ENCODE results near the gene NUMB.
"Not testable (repeated sequence)": the region's sequence is repeated elsewhere in the genome, so short reads cannot be mapped to it uniquely, and the experiment has no call there.

NUMB gene

DNA sequence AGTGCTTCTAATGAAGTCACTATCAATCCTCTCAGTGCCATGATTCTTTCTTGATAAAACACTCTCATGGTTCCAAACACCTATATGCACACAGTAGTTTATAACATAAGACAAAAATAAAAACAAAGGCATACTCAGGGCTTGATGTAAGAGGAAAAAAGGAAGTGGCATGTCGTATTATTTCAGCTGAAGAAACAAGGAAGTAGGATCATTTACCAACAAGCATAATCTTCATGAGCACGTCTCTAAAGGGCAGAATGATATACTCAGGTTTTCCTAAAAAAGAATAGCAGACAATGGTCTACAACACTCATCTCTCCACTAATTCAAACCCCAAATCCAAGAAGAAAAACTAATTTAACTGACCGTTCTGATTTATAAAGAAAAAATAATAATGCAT is 33.9 kb downstream of the NUMB start:
- H3K4me3 ChIP-seq (ENCODE audit: low read length in 2 of 2) = peak overlapping the region in 1 of 2 donors; percentile 39
- no peaks in the 10 kb centered on the region for H3K27me3 ChIP-seq (ENCODE audit: control insufficient read depth in 2 of 2, insufficient read depth in 2 of 2, low read length in 2 of 2)
- no peaks in the 10 kb centered on the region for H3K9me3 ChIP-seq (ENCODE audit: control insufficient read depth in 2 of 2, low read length in 2 of 2)
- peaks cover 15% of the 10 kb centered on the region in 2 donors for H3K4me1 ChIP-seq (ENCODE audit: control insufficient read depth in 2 of 2, insufficient read depth in 2 of 2, low read length in 2 of 2)
- no peak overlapping the region for H3K9ac ChIP-seq (ENCODE audit: low read depth in 1 of 2, low read length in 2 of 2)
- peaks cover 4 to 9% of the 10 kb centered on the region in 2 donors for H3K36me3 ChIP-seq (ENCODE audit: control insufficient read depth in 2 of 2, insufficient read depth in 2 of 2, low read length in 2 of 2)
- peak overlapping the region; percentile 19 to 29 for H3K27ac ChIP-seq (ENCODE audit: low read depth in 2 of 2, low read length in 2 of 2)

DNA sequence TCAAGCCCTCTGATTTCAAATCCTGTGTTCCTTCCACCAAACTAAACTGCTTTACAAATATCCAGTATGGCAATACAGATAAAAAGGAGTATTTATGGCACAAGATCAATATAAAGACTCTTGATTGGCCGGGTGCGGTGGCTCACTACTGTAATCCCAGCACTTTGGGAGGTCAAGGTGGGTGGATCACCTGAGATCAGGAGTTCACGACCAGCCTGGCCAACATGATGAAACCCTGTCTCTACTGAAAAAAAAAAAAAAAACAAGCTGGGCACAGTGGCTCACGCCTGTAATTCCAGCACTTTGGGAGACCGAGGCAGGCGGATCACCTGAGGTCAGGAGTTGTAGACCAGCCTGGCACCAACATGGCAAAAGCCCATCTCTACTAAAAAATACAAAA is 35.3 kb downstream of the NUMB start:
- H3K36me3 ChIP-seq (ENCODE audit: control insufficient read depth in 2 of 2, insufficient read depth in 2 of 2, low read length in 2 of 2); H3K27ac ChIP-seq (ENCODE audit: low read depth in 2 of 2, low read length in 2 of 2); H3K9me3 ChIP-seq (ENCODE audit: control insufficient read depth in 2 of 2, low read length in 2 of 2); H3K9ac ChIP-seq (ENCODE audit: low read depth in 1 of 2, low read length in 2 of 2); H3K27me3 ChIP-seq (ENCODE audit: control insufficient read depth in 2 of 2, insufficient read depth in 2 of 2, low read length in 2 of 2); H3K4me3 ChIP-seq (ENCODE audit: low read length in 2 of 2): not testable (repeated sequence)
- H3K4me1 ChIP-seq (ENCODE audit: control insufficient read depth in 2 of 2, insufficient read depth in 2 of 2, low read length in 2 of 2) = peaks cover 10 to 12% of the 10 kb centered on the region in 2 donors

DNA sequence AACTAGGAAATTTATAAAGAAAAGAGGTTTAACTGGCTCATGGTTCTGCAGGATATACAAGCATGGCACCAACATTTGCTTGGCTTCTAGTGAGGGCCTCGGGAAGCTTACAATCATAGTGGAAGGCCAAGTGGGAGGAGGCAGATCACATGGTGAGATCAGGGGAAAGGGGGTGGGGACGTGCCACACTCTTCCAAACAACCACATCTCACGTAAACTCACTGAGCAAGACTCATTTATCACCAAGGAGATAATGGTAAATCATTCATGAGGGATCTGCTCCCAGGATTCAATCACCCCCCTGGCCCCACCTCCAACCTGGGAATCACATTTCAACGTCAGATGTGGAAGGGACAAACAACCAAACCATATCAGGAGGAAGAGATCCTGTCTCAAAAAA is 35.8 kb downstream of the NUMB start:
- H3K27ac ChIP-seq (ENCODE audit: low read depth in 2 of 2, low read length in 2 of 2) = no peak overlapping the region
- H3K27me3 ChIP-seq (ENCODE audit: control insufficient read depth in 2 of 2, insufficient read depth in 2 of 2, low read length in 2 of 2) = no peaks in the 10 kb centered on the region
- no peak overlapping the region for H3K9ac ChIP-seq (ENCODE audit: low read depth in 1 of 2, low read length in 2 of 2)
- H3K4me3 ChIP-seq (ENCODE audit: low read length in 2 of 2) = no peak overlapping the region
- H3K4me1 ChIP-seq (ENCODE audit: control insufficient read depth in 2 of 2, insufficient read depth in 2 of 2, low read length in 2 of 2) = peaks cover 10 to 12% of the 10 kb centered on the region in 2 donors
- H3K36me3 ChIP-seq (ENCODE audit: control insufficient read depth in 2 of 2, insufficient read depth in 2 of 2, low read length in 2 of 2) = peaks cover 4 to 9% of the 10 kb centered on the region in 2 donors
- no peaks in the 10 kb centered on the region for H3K9me3 ChIP-seq (ENCODE audit: control insufficient read depth in 2 of 2, low read length in 2 of 2)

DNA sequence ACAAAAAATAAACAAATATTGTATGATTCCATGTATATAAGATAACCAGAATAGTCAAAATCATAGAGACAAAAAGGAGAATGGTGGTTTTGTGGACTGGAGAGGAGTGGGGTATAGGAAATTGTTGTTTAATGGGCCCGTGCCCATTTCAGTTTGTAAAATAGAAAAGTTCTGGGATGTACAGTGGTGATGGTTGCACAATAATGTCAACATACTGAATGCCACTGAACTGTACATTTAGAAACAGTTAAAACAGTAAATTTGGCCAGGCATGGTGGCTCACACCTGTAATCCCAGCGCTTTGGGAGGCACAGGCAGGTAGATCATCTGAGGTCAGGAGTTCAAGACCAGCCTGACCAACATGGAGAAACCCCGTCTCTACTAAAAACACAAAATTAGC is 40.1 kb downstream of the NUMB start:
- H3K9me3 ChIP-seq (ENCODE audit: control insufficient read depth in 2 of 2, low read length in 2 of 2) = no peaks in the 10 kb centered on the region
- peaks cover 7 to 10% of the 10 kb centered on the region in 2 donors for H3K4me1 ChIP-seq (ENCODE audit: control insufficient read depth in 2 of 2, insufficient read depth in 2 of 2, low read length in 2 of 2)
- H3K4me3 ChIP-seq (ENCODE audit: low read length in 2 of 2) = no peak overlapping the region
- no peaks in the 10 kb centered on the region for H3K27me3 ChIP-seq (ENCODE audit: control insufficient read depth in 2 of 2, insufficient read depth in 2 of 2, low read length in 2 of 2)
- H3K27ac ChIP-seq (ENCODE audit: low read depth in 2 of 2, low read length in 2 of 2) = no peak overlapping the region
- peaks cover 9 to 11% of the 10 kb centered on the region in 2 donors for H3K36me3 ChIP-seq (ENCODE audit: control insufficient read depth in 2 of 2, insufficient read depth in 2 of 2, low read length in 2 of 2)
- no peak overlapping the region for H3K9ac ChIP-seq (ENCODE audit: low read depth in 1 of 2, low read length in 2 of 2)

DNA sequence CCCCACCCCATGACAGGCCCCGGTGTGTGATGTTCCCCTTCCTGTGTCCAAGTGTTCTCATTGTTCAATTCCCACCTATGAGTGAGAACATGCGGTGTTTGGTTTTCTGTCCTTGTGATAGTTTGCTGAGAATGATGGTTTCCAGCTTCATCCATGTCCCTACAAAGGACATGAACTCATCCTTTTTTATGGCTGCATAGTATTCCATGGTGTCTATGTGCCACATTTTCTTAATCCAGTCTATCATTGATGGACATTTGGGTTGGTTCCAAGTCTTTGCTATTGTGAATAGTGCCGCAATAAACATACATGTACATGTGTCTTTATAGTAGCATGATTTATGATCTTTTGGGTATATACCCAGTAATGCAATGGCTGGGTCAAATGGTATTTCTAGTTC is 52.1 kb downstream of the NUMB start:
- not testable (repeated sequence) for H3K27ac ChIP-seq (ENCODE audit: low read depth in 2 of 2, low read length in 2 of 2); H3K4me1 ChIP-seq (ENCODE audit: control insufficient read depth in 2 of 2, insufficient read depth in 2 of 2, low read length in 2 of 2); H3K4me3 ChIP-seq (ENCODE audit: low read length in 2 of 2); H3K9me3 ChIP-seq (ENCODE audit: control insufficient read depth in 2 of 2, low read length in 2 of 2); H3K27me3 ChIP-seq (ENCODE audit: control insufficient read depth in 2 of 2, insufficient read depth in 2 of 2, low read length in 2 of 2); H3K9ac ChIP-seq (ENCODE audit: low read depth in 1 of 2, low read length in 2 of 2)
- H3K36me3 ChIP-seq (ENCODE audit: control insufficient read depth in 2 of 2, insufficient read depth in 2 of 2, low read length in 2 of 2) = peaks cover 10 to 13% of the 10 kb centered on the region in 2 donors

DNA sequence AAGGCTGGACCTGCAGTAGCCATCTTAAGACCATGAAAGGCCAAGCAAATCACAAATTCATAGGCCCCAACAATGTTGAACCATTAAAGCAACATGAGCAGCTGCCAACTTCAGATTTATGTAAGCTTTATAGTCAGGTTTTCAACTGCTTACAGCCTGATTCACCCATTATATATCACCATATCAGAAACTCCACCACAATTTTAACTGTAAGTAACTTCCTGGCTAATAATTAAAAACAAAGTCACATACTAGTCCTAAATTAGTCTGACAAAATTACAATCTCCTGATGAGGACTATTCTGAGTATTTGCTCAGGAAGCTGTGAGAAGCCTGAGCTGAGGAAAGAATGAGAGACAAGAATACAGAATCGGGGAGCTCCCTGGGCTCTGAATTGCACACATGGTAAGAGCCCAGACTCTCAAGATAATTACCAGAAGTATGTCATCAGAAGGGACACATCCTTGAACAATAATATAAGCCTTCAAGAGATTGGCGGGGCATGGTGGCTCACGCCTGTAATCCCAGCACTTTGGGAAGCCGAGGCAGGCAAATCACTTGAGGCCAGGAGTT is 55.1 kb downstream of the NUMB start:
- Histone ChIP-seq H3K9ac (ENCODE audit: low read depth in 1 of 2, low read length in 2 of 2) (no peak overlapping the region), H3K27me3 (ENCODE audit: control insufficient read depth in 2 of 2, insufficient read depth in 2 of 2, low read length in 2 of 2) (no peaks in the 10 kb centered on the region), H3K36me3 (ENCODE audit: control insufficient read depth in 2 of 2, insufficient read depth in 2 of 2, low read length in 2 of 2) (peaks cover 3 to 7% of the 10 kb centered on the region in 2 donors), H3K9me3 (ENCODE audit: control insufficient read depth in 2 of 2, low read length in 2 of 2) (no peaks in the 10 kb centered on the region), H3K4me1 (ENCODE audit: control insufficient read depth in 2 of 2, insufficient read depth in 2 of 2, low read length in 2 of 2) (peaks cover 0 to 4% of the 10 kb centered on the region in 2 donors), H3K27ac (ENCODE audit: low read depth in 2 of 2, low read length in 2 of 2) (peak overlapping the region in 1 of 2 donors; percentile 11), H3K4me3 (ENCODE audit: low read length in 2 of 2) (no peak overlapping the region)

DNA sequence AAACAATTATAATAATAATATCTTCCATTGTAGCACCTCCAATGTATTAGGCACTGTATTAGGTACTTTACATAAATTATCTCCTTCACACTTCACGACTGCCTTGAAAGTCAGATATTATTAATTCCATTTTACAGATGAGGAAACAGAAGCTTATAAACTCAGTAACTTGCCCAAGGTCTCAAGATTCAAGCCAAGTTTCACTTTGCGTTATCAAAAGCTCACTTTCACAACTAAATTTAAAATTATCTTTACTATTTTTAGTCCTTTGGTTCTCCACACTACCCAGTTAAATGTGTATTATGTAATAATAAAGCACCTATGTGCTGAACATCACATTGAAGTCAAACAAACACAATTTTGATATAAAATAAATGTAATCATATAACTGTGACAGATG is 55.8 kb downstream of the NUMB start:
- Histone ChIP-seq H3K4me3 (ENCODE audit: low read length in 2 of 2) (no peak overlapping the region), H3K9me3 (ENCODE audit: control insufficient read depth in 2 of 2, low read length in 2 of 2) (no peaks in the 10 kb centered on the region), H3K36me3 (ENCODE audit: control insufficient read depth in 2 of 2, insufficient read depth in 2 of 2, low read length in 2 of 2) (peaks cover 3 to 7% of the 10 kb centered on the region in 2 donors), H3K27me3 (ENCODE audit: control insufficient read depth in 2 of 2, insufficient read depth in 2 of 2, low read length in 2 of 2) (no peaks in the 10 kb centered on the region), H3K9ac (ENCODE audit: low read depth in 1 of 2, low read length in 2 of 2) (no peak overlapping the region), H3K27ac (ENCODE audit: low read depth in 2 of 2, low read length in 2 of 2) (peak overlapping the region in 1 of 2 donors; percentile 11), H3K4me1 (ENCODE audit: control insufficient read depth in 2 of 2, insufficient read depth in 2 of 2, low read length in 2 of 2) (peaks cover 0 to 4% of the 10 kb centered on the region in 2 donors)

DNA sequence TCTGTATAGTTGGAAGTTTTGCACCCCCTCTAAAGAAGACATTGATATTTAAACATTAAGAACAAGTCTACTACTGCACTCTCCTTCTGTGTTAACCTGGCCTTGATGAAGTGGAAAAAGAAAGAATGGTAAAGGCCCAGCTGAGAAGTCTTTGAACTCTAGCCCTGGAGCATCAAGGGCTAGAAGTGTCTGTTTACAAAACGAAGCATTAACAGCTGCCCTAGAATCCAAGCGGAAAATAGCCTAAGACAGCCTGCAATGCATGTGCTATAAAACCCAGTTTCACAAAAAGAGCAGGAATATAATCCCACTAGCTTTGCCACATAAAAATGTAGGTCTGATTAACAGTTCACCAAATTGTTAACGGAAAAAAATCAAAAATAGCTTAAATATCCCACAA is 60.5 kb downstream of the NUMB start:
- peaks cover 0 to 4% of the 10 kb centered on the region in 2 donors for H3K36me3 ChIP-seq (ENCODE audit: control insufficient read depth in 2 of 2, insufficient read depth in 2 of 2, low read length in 2 of 2)
- no peak overlapping the region for H3K27ac ChIP-seq (ENCODE audit: low read depth in 2 of 2, low read length in 2 of 2)
- peaks cover 0 to 1% of the 10 kb centered on the region in 2 donors for H3K4me1 ChIP-seq (ENCODE audit: control insufficient read depth in 2 of 2, insufficient read depth in 2 of 2, low read length in 2 of 2)
- no peaks in the 10 kb centered on the region for H3K9me3 ChIP-seq (ENCODE audit: control insufficient read depth in 2 of 2, low read length in 2 of 2)
- H3K27me3 ChIP-seq (ENCODE audit: control insufficient read depth in 2 of 2, insufficient read depth in 2 of 2, low read length in 2 of 2) = no peaks in the 10 kb centered on the region
- H3K4me3 ChIP-seq (ENCODE audit: low read length in 2 of 2) = no peak overlapping the region
- H3K9ac ChIP-seq (ENCODE audit: low read depth in 1 of 2, low read length in 2 of 2) = no peak overlapping the region

DNA sequence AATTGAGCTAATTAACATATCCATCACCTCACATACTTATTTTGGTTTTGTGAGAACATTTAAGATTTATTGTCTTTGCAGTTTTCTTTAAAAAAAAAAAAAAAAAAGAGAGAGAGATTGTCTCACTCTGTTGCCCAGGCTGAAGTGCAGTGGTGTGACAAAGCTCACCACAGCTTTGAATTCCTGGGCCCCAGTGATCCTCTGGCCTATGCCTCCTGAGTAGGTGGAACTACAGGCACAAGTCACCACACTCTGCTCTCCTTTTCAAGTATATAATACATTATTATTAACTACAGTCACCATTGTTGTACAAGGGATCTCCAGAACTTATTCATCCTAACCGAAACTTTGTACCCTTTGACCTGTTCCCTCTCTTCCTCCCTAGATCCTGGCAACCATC is 64.0 kb downstream of the NUMB start:
- no peaks in the 10 kb centered on the region for H3K27me3 ChIP-seq (ENCODE audit: control insufficient read depth in 2 of 2, insufficient read depth in 2 of 2, low read length in 2 of 2)
- no peaks in the 10 kb centered on the region for H3K9me3 ChIP-seq (ENCODE audit: control insufficient read depth in 2 of 2, low read length in 2 of 2)
- no peaks in the 10 kb centered on the region for H3K36me3 ChIP-seq (ENCODE audit: control insufficient read depth in 2 of 2, insufficient read depth in 2 of 2, low read length in 2 of 2)
- no peaks in the 10 kb centered on the region for H3K4me1 ChIP-seq (ENCODE audit: control insufficient read depth in 2 of 2, insufficient read depth in 2 of 2, low read length in 2 of 2)
- no peak overlapping the region for H3K9ac ChIP-seq (ENCODE audit: low read depth in 1 of 2, low read length in 2 of 2)
- no peak overlapping the region for H3K27ac ChIP-seq (ENCODE audit: low read depth in 2 of 2, low read length in 2 of 2)
- no peak overlapping the region for H3K4me3 ChIP-seq (ENCODE audit: low read length in 2 of 2)

DNA sequence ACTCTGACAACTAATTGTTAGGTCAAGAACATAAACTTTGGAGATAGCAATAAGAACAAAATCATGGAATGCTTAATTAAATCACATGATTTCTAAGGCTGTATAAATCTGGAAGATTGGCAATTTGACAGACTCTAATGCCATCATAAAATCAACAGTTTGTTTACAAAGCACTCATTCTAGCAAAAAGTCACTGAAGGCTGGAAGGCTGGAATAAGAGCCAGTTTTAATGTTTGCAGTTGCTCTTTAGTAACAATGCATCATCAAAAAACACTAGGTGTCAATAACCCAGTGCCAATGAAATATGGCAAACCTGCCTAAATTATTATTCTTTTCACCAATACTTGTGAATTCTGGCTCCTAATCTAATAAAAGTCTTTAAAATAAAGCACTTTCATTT is 65.0 kb downstream of the NUMB start:
- Histone ChIP-seq H3K27me3 (ENCODE audit: control insufficient read depth in 2 of 2, insufficient read depth in 2 of 2, low read length in 2 of 2) (no peaks in the 10 kb centered on the region), H3K4me3 (ENCODE audit: low read length in 2 of 2) (no peak overlapping the region), H3K9me3 (ENCODE audit: control insufficient read depth in 2 of 2, low read length in 2 of 2) (no peaks in the 10 kb centered on the region), H3K36me3 (ENCODE audit: control insufficient read depth in 2 of 2, insufficient read depth in 2 of 2, low read length in 2 of 2) (no peaks in the 10 kb centered on the region), H3K9ac (ENCODE audit: low read depth in 1 of 2, low read length in 2 of 2) (no peak overlapping the region), H3K27ac (ENCODE audit: low read depth in 2 of 2, low read length in 2 of 2) (no peak overlapping the region), H3K4me1 (ENCODE audit: control insufficient read depth in 2 of 2, insufficient read depth in 2 of 2, low read length in 2 of 2) (no peaks in the 10 kb centered on the region)

Data from mucosa of rectum (tissue), 2 donors.